HepG2 (cell line): Measurements from ENCODE around the gene EMILIN1. TPM values are rescaled to one million over a fixed set of nuclear protein-coding genes. Genes with fewer than 3 reads are reported as not detected.

Experiments used
- CAMTA2 ChIP-seq: sonication (generic); formaldehyde crosslinking; IDR thresholded peaks from 2 replicates; pipeline ENCODE4 v1.4.0; 2020; ENCODE audit warnings: mild to moderate bottlenecking, missing genetic modification reagents, borderline replicate concordance
- HDAC1 ChIP-seq: sonication (generic); formaldehyde crosslinking; IDR thresholded peaks from 2 replicates; pipeline ENCODE4 v1.5.1; 2020; ENCODE audit warnings: mild to moderate bottlenecking, missing genetic modification reagents
- HOXA5 ChIP-seq: sonication (generic); formaldehyde crosslinking; IDR thresholded peaks from 2 replicates; pipeline ENCODE4 v1.4.0; 2020; ENCODE audit warnings: missing genetic modification reagents
- JUND ChIP-seq: sonication (generic); formaldehyde crosslinking; IDR thresholded peaks from 2 replicates; pipeline ENCODE4 v1.8.0; 2022; ENCODE audit warnings: mild to moderate bottlenecking, missing genetic modification reagents
- MEIS2 ChIP-seq: sonication (generic); formaldehyde crosslinking; IDR thresholded peaks from 2 replicates; pipeline ENCODE4 v1.9.0; 2021; ENCODE audit warnings: mild to moderate bottlenecking, missing genetic modification reagents
- NCOA5 ChIP-seq: sonication (generic); formaldehyde crosslinking; IDR thresholded peaks from 2 replicates; pipeline ENCODE4 v1.4.0; 2020; ENCODE audit warnings: missing genetic modification reagents
- NFRKB ChIP-seq: fragments of 450-650 bp; IDR thresholded peaks from 2 replicates; pipeline ENCODE4 v1.6.1; 2017
- NR2F6 ChIP-seq, 2 experiments: IDR thresholded peaks; 2 replicates each; pipeline ENCODE4 v1.6.1; 2016; ENCODE audit warnings: antibody characterized with exemption in 1 of 2, mild to moderate bottlenecking in 1 of 2
- RELA ChIP-seq: sonication (generic); formaldehyde crosslinking; IDR thresholded peaks from 2 replicates; pipeline ENCODE4 v1.4.0; 2020; ENCODE audit warnings: missing genetic modification reagents
- SPEN ChIP-seq: sonication (generic); formaldehyde crosslinking; IDR thresholded peaks from 2 replicates; pipeline ENCODE4 v1.5.1; 2020; ENCODE audit warnings: low read depth, mild to moderate bottlenecking, missing genetic modification reagents
- SRY ChIP-seq: sonication (generic); formaldehyde crosslinking; IDR thresholded peaks from 2 replicates; pipeline ENCODE4 v1.8.0; 2022; ENCODE audit warnings: mild to moderate bottlenecking, missing genetic modification reagents
- ZC3H13 ChIP-seq: sonication (generic); formaldehyde crosslinking; IDR thresholded peaks from 2 replicates; pipeline ENCODE4 v1.8.1; 2023; ENCODE audit warnings: mild to moderate bottlenecking, missing genetic modification reagents, moderate library complexity
- ZNF124 ChIP-seq: sonication (generic); formaldehyde crosslinking; IDR thresholded peaks from 2 replicates; pipeline ENCODE4 v1.4.0; 2020; ENCODE audit warnings: missing genetic modification reagents
- ZNF354B ChIP-seq: sonication (generic); formaldehyde crosslinking; IDR thresholded peaks from 2 replicates; pipeline ENCODE4 v1.8.0; 2022; ENCODE audit warnings: mild to moderate bottlenecking, missing genetic modification reagents
- ZNF496 ChIP-seq: sonication (generic); formaldehyde crosslinking; IDR thresholded peaks from 2 replicates; pipeline ENCODE4 v1.8.1; 2023; ENCODE audit warnings: mild to moderate bottlenecking, moderate library complexity, missing genetic modification reagents; ENCODE audit not compliant: insufficient replicate concordance
- ZNF607 ChIP-seq: sonication (generic); formaldehyde crosslinking; IDR thresholded peaks from 2 replicates; pipeline ENCODE4 v1.5.1; 2020; ENCODE audit warnings: missing genetic modification reagents, mild to moderate bottlenecking, borderline replicate concordance
- ZNF670 ChIP-seq: sonication (generic); formaldehyde crosslinking; IDR thresholded peaks from 2 replicates; pipeline ENCODE4 v1.8.0; 2022; ENCODE audit warnings: mild to moderate bottlenecking, missing genetic modification reagents, borderline replicate concordance
- ZNF678 ChIP-seq: sonication (generic); formaldehyde crosslinking; IDR thresholded peaks from 2 replicates; pipeline ENCODE4 v1.4.0; 2020; ENCODE audit warnings: mild to moderate bottlenecking, missing genetic modification reagents
- ZNF747 ChIP-seq: sonication (generic); formaldehyde crosslinking; IDR thresholded peaks from 2 replicates; pipeline ENCODE4 v1.8.1; 2023; ENCODE audit warnings: missing genetic modification reagents, mild to moderate bottlenecking, borderline replicate concordance
- ZXDC ChIP-seq: sonication (generic); formaldehyde crosslinking; IDR thresholded peaks from 2 replicates; pipeline ENCODE4 v1.5.0; 2020; ENCODE audit warnings: mild to moderate bottlenecking, missing genetic modification reagents
- polyA plus RNA-seq, 8 experiments: library from polyadenylated mRNA; depleted of rRNA in 3 of 8; stranded (reverse) in 7 of 8; unstranded in 1 of 8; fragments of >200 nt; fragmentation: Illumina TruSeq in 4 of 8; extraction: Trizol in 4 of 8; gene quantifications; 2 replicates each; pipeline versions ENCODE4 v1.2.1 to v1.2.3, GENCODE V29; 2011 to 2016; ENCODE audit warnings: low read depth in 4 of 8, missing spikeins in 1 of 8, mixed read lengths in 1 of 8; ENCODE audit not compliant: insufficient read depth in 1 of 8
- total RNA-seq, 5 experiments: library from RNA; depleted of rRNA; stranded (reverse); fragments of >200 nt; fragmentation: Illumina TruSeq; extraction: Trizol; gene quantifications; 2 replicates each; pipeline ENCODE4 v1.2.3, GENCODE V29; 2016; ENCODE audit warnings: low read depth in 1 of 5
- TF ChIP-seq, protein P1 (sequence below), 2 experiments: sonication (generic) in 1 of 2; formaldehyde crosslinking in 1 of 2; IDR thresholded peaks; 2 replicates each; pipeline versions ENCODE4 v1.6.1 to v1.9.0; 2014 to 2022; ENCODE audit warnings: antibody characterized with exemption in 1 of 2, borderline replicate concordance in 1 of 2, inconsistent platforms in 1 of 2, low read depth in 1 of 2, missing genetic modification reagents in 1 of 2
- TF ChIP-seq, protein P2 (sequence below): sonication (generic); formaldehyde crosslinking; IDR thresholded peaks from 2 replicates; pipeline ENCODE4 v1.4.0; 2020; ENCODE audit warnings: missing genetic modification reagents, low read depth, mild to moderate bottlenecking, borderline replicate concordance

EMILIN1 gene
- total and polyA plus RNA-seq, 2 of the 13 experiments (the other 11 are each of a cell fraction or from before 2014, with no cell fraction given): 8.1 to 9.7 TPM

DNA sequence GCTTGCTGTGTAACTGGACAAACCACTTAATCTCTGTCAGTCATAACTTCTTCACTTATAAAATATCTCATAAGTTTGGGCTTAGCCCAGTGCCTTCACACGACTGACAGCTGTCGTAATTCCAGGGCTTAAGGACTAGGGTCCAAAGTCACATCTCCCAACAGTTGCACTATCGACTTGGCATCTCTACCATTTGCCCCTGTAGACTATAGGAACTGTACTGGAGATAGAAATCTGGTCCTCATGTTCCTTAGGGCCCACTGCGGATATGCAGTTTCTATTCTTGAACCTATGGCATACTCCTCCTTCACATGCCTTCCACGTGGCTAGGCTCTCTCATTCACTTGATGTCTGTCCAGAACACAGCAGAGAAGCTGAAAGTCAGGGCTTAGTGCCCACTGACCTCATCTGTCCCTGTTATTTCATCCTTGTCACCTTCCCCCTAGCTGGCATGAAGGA lies 47.9 kb downstream of the EMILIN1 start (continued):
- 0 out of 2 replicates have a peak, but pooled peaks have one; percentile 30 for TF ChIP-seq HDAC1
- no peak for TF ChIP-seq ZXDC (CRISPR knock-in tag)
- TF ChIP-seq, protein P1, sequence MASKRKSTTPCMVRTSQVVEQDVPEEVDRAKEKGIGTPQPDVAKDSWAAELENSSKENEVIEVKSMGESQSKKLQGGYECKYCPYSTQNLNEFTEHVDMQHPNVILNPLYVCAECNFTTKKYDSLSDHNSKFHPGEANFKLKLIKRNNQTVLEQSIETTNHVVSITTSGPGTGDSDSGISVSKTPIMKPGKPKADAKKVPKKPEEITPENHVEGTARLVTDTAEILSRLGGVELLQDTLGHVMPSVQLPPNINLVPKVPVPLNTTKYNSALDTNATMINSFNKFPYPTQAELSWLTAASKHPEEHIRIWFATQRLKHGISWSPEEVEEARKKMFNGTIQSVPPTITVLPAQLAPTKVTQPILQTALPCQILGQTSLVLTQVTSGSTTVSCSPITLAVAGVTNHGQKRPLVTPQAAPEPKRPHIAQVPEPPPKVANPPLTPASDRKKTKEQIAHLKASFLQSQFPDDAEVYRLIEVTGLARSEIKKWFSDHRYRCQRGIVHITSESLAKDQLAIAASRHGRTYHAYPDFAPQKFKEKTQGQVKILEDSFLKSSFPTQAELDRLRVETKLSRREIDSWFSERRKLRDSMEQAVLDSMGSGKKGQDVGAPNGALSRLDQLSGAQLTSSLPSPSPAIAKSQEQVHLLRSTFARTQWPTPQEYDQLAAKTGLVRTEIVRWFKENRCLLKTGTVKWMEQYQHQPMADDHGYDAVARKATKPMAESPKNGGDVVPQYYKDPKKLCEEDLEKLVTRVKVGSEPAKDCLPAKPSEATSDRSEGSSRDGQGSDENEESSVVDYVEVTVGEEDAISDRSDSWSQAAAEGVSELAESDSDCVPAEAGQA (IDR thresholded peaks at IDR 0.05; ENCODE audit: low read depth): no peak
- TF ChIP-seq, protein P1 (CRISPR knock-in tag; IDR thresholded peaks at IDR 0.05; ENCODE audit: borderline replicate concordance): no peak
- no peak for TF ChIP-seq ZNF678 (CRISPR knock-in tag)
- TF ChIP-seq, protein P2, sequence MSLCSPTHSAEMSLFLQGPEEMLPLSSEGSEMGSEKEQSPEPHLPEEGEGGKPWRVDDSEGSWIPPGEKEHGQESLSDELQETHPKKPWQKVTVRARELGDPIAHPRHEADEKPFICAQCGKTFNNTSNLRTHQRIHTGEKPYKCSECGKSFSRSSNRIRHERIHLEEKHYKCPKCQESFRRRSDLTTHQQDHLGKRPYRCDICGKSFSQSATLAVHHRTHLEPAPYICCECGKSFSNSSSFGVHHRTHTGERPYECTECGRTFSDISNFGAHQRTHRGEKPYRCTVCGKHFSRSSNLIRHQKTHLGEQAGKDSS (CRISPR knock-in tag): no peak
- TF ChIP-seq SRY (CRISPR knock-in tag): no peak
- no peak for TF ChIP-seq ZC3H13 (CRISPR knock-in tag)
- no peak for TF ChIP-seq CAMTA2 (CRISPR knock-in tag)
- TF ChIP-seq ZNF670: no peak
- no peak for TF ChIP-seq NCOA5 (CRISPR knock-in tag)
- TF ChIP-seq ZNF354B (CRISPR knock-in tag): no peak
- no peak for TF ChIP-seq ZNF124 (CRISPR knock-in tag)
- 0 out of 2 replicates have a peak, but pooled peaks have one; percentile 45 for TF ChIP-seq ZNF607
- no peak for TF ChIP-seq JUND
- TF ChIP-seq SPEN (CRISPR knock-in tag): 0 out of 2 replicates have a peak, but pooled peaks have one; percentile 46
- no peak for TF ChIP-seq ZNF496 (CRISPR knock-in tag)
- no peak for TF ChIP-seq MEIS2
- TF ChIP-seq ZNF747 (CRISPR knock-in tag): 0 out of 2 replicates have a peak, but pooled peaks have one; percentile 32
- no peak for TF ChIP-seq NR2F6 (IDR thresholded peaks at IDR 0.05)
- 0 out of 2 replicates have a peak, but pooled peaks have one; percentile 6 for TF ChIP-seq NR2F6 (CRISPR knock-in tag; IDR thresholded peaks at IDR 0.05)
- no peak for TF ChIP-seq NFRKB
- no peak for TF ChIP-seq HOXA5 (CRISPR knock-in tag)
- TF ChIP-seq RELA (CRISPR knock-in tag): no peak
